ENCODE data around the gene SPOCD1. TPM values are rescaled to one million over a fixed set of nuclear protein-coding genes. Genes with fewer than 3 reads are reported as not detected.
"Not testable (repeated sequence)": the region's sequence is repeated elsewhere in the genome, so short reads cannot be mapped to it uniquely, and the experiment has no call there.

The SPOCD1 gene
- total RNA-seq, 4 donors from 2014 or later: 0.22 to 1.6 (median 0.96) TPM; not detected in 1

DNA sequence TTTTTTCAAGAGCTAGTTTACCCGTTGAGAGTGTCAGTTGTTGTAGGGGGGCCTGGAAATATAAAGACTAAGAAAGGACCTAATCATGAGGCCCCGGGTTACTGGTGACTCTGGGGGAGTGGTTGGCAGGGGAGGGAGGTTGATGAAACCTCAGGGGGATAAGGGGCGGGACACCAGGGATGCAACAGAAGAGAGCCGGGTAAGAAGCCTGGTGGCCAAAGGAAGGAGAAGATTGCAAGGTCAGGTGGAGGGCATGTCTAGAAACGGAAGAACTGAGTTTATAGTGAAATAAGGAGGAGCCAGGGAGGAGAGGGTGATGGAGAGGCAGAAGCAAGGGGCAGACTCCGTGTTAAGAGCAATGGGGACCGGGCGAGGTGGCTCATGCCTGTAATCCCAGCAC lies 12.5 kb upstream of the SPOCD1 start:
- intact Hi-C loops (cut with DNase I): no loop called here
- H3K9me3 ChIP-seq: no peaks in the 10 kb centered on the region
- H3K27ac ChIP-seq: no peak overlapping the region
- WGBS, 2 donors: 82% methylated on average over 8 of the region's 8 CpGs
- no peaks in the 10 kb centered on the region for H3K27me3 ChIP-seq
- DNase-seq: no peak
- no peaks in the 10 kb centered on the region for H3K36me3 ChIP-seq
- TF ChIP-seq, protein P1, sequence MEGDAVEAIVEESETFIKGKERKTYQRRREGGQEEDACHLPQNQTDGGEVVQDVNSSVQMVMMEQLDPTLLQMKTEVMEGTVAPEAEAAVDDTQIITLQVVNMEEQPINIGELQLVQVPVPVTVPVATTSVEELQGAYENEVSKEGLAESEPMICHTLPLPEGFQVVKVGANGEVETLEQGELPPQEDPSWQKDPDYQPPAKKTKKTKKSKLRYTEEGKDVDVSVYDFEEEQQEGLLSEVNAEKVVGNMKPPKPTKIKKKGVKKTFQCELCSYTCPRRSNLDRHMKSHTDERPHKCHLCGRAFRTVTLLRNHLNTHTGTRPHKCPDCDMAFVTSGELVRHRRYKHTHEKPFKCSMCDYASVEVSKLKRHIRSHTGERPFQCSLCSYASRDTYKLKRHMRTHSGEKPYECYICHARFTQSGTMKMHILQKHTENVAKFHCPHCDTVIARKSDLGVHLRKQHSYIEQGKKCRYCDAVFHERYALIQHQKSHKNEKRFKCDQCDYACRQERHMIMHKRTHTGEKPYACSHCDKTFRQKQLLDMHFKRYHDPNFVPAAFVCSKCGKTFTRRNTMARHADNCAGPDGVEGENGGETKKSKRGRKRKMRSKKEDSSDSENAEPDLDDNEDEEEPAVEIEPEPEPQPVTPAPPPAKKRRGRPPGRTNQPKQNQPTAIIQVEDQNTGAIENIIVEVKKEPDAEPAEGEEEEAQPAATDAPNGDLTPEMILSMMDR (IDR thresholded peaks at IDR 0.05): no peak
- H3K4me1 ChIP-seq: peaks cover 0 to 7% of the 10 kb centered on the region in 2 donors
- H3K4me3 ChIP-seq (replicated peaks in 1 of 3): no peak overlapping the region

DNA sequence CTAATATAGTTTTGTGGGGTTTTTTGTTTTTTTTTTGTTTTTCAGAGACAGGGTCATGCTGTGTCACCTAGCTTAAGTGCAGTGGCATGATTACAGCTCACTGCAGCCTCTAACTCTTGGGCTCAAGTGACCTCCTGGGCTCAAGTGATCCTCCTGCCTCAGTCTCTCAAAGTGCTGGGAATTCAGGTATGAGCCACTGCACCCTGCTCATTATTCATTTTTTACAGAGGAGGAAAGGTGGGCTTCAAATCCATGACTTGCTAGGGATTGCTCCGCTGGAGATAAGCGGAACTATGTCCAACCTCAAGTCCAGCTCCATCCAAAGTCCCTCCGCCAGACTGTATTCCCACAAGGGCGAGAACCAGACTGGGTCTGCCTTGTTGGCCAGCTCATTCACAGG lies 8.0 kb upstream of the SPOCD1 start:
- TF ChIP-seq POLR2A (IDR thresholded peaks at IDR 0.05): no peak
- TF ChIP-seq, protein P1 (IDR thresholded peaks at IDR 0.05): no peak
- no peaks in the 10 kb centered on the region for H3K9me3 ChIP-seq

DNA sequence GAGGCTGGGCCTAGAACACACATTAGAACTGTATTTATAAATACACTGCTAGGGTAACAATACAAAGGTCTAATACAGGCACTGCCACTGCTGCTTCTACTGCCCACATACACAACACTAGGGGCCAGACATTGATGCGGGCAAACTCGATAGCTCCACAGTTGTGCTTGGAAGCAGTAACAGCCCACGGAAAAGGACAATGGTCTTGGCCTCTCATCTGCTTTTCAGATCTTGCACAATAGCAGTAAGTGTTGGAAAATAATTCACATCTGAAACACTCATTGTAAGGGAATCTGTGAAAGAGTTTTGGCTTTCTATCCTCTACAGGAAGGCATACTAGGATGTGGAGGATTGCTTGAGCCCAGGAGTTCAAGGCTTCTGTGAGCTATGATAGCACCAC lies 6.9 kb upstream of the SPOCD1 start:
- no peaks in the 10 kb centered on the region for H3K4me1 ChIP-seq
- intact Hi-C loops (cut with DNase I): no loop called here
- no peak overlapping the region for H3K27ac ChIP-seq
- no peaks in the 10 kb centered on the region for H3K27me3 ChIP-seq
- 89 to 91% methylated on average over 3 of the region's 3 CpGs for WGBS, 2 donors
- no peak for TF ChIP-seq POLR2A (IDR thresholded peaks at IDR 0.05)
- TF ChIP-seq, protein P1 (IDR thresholded peaks at IDR 0.05): no peak
- H3K9me3 ChIP-seq: no peaks in the 10 kb centered on the region
- DNase-seq: no peak
- H3K4me3 ChIP-seq (replicated peaks in 1 of 3): no peak overlapping the region
- H3K36me3 ChIP-seq: no peaks in the 10 kb centered on the region

More for the DNA sequence above, 8.0 kb upstream of the SPOCD1 start:
- Histone ChIP-seq H3K27ac (no peak overlapping the region), H3K36me3 (no peaks in the 10 kb centered on the region), H3K27me3 (no peaks in the 10 kb centered on the region), H3K4me3 (replicated peaks in 1 of 3) (no peak overlapping the region), H3K4me1 (no peaks in the 10 kb centered on the region)
- 95 to 96% methylated on average over 4 of the region's 4 CpGs for whole genome bisulfite sequencing, 2 donors
- intact Hi-C loops (cut with DNase I): no loop called here
- no peak for DNase-seq

DNA sequence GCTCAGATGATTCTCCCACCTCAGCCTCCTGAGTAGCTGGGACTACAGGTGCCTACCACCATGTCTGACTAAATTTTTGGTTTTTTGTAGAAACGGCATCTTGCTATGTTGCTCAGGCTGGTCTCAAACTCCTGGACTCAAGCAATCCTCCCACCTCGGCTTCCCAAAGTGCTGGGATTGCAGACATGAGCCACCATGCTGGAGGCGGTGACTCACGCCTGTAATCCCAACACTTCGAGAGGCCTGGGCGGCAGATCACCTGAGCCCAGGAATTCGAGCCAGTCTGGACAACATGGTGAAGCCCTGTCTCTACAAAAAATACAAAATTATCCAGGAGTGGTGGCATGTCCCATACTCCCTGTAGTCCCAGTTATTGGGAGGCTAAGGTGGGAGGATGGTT lies 4.4 kb upstream of the SPOCD1 start:
- DNase-seq; H3K4me1 ChIP-seq; H3K27me3 ChIP-seq; H3K9me3 ChIP-seq; intact Hi-C loops (cut with DNase I); H3K4me3 ChIP-seq (replicated peaks in 1 of 3); H3K36me3 ChIP-seq; H3K27ac ChIP-seq: not testable (repeated sequence)
- 97% methylated on average over 7 of the region's 7 CpGs for WGBS, 2 donors

DNA sequence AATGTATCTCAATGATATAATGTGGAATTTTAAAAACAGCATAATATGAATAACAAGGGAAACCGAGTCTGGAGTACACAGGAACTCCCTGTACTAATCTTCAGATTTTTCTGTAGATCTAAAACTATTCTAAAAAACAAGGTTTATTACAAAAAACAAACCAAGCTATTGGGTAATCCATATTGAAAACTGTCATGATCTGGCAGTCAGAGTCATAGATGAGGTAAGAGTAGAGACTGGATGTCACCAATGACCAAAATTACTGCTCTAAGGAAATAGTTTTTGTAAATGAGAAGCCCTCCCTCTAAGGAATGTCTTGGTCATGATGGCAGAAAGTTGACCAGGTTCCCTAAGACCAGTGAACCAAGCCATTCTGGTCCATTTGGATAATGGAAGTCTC lies 2.4 kb upstream of the SPOCD1 start:
- H3K9me3 ChIP-seq: no peaks in the 10 kb centered on the region
- WGBS, 2 donors: 96 to 100% methylated on average over 1 of the region's 1 CpG
- intact Hi-C loops (cut with DNase I): no loop called here
- no peak for TF ChIP-seq POLR2A (IDR thresholded peaks at IDR 0.05)
- TF ChIP-seq, protein P1 (IDR thresholded peaks at IDR 0.05): no peak
- no peaks in the 10 kb centered on the region for H3K27me3 ChIP-seq
- H3K36me3 ChIP-seq: no peaks in the 10 kb centered on the region
- no peak overlapping the region for H3K4me3 ChIP-seq (replicated peaks in 1 of 3)
- H3K27ac ChIP-seq: no peak overlapping the region
- DNase-seq: no peak
- H3K4me1 ChIP-seq: no peaks in the 10 kb centered on the region

DNA sequence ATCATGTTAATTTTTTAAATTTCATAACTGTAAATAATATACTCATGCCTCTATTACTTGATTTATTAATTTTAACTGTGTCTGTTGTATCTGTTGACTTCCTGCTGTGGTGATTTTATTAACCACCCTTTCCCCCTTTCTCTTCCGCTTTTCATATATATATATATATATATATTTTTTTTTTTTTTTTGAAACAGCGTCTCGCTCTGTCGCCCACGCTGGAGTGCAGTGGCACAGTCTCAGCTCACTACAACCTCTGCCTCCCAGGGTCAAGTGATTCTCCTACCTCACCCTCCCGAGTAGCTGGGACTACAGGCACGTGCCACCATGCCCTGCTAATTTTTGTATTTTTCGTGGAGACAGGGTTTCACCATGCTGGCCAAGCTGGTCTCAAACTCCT lies 1.1 kb upstream of the SPOCD1 start:
- not testable (repeated sequence) for H3K4me3 ChIP-seq (replicated peaks in 1 of 3); DNase-seq

DNA sequence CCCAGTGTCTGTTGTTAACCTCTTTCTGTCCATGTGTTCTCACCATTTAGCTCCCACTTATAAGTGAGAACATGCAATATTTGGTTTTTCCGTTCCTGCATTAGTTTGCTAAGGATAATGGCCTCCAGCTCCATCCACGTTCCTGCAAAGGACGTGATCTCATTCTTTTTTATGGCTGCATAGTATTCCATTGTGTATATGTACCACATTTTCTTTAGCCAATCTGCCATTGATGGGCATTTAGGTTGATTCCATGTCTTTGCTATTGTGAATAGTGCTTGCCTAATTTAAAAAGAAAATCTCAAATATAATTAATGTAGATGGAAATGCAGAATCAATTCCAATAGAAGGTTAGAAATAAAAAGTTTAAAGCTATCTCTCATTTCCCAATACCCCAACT lies 679 bp upstream of the SPOCD1 start:
- WGBS, 2 donors: 95 to 99% methylated on average over 3 of the region's 3 CpGs
- H3K4me3 ChIP-seq (replicated peaks in 1 of 3); DNase-seq; H3K4me1 ChIP-seq; H3K36me3 ChIP-seq; H3K9me3 ChIP-seq; H3K27me3 ChIP-seq; H3K27ac ChIP-seq; intact Hi-C loops (cut with DNase I): not testable (repeated sequence)

More for the DNA sequence above, 1.1 kb upstream of the SPOCD1 start:
- H3K36me3 ChIP-seq; H3K27ac ChIP-seq; H3K27me3 ChIP-seq; intact Hi-C loops (cut with DNase I); H3K9me3 ChIP-seq; H3K4me1 ChIP-seq: not testable (repeated sequence)
- 81 to 94% methylated on average over 8 of the region's 8 CpGs for WGBS, 2 donors
